ENCODE measurements around the gene ARHGAP45. TPM values are rescaled to one million over a fixed set of nuclear protein-coding genes. Genes with fewer than 3 reads are reported as not detected.
A peak's percentile ranks its signal among the peaks of the same experiment; 100 is the strongest.

ARHGAP45 gene
- total RNA-seq, 2 experiments from 2014 or later, result 861 to 878 TPM

- intact Hi-C loops (cut with DNase I, micrococcal nuclease), result loop anchor here in 1 of 2 experiments (5.0 kb wide), 1 partner anchor 178 kb away; no protein-coding TSS in a partner anchor
- H3K36me3 ChIP-seq (ENCODE audit: insufficient read depth, low read length), result peaks cover 73% of the 10 kb centered on the region
- H3K36me3 Mint-ChIP-seq (ENCODE audit: low read depth), result peaks cover 75% of the 10 kb centered on the region
Measured at GRCh38 chr19:1074544-1075283, 7.7 kb downstream of the ARHGAP45 start.

GRCh38 chr19:1076046-1076386 is 9.0 kb downstream of the ARHGAP45 start:
- Mint-ChIP-seq H3K27me3 (peaks cover 4% of the 10 kb centered on the region), H3K27ac (peak overlapping the region; percentile 98)

More at GRCh38 chr19:1074544-1075283, 7.7 kb downstream of the ARHGAP45 start:
- Histone ChIP-seq H3K4me3 (ENCODE audit: low read length) (peak overlapping the region; percentile 48), H3K27me3 (ENCODE audit: control insufficient read depth in 1 of 2, insufficient read depth in 2 of 2, low read length in 2 of 2) (no peaks in the 10 kb centered on the region), H3K4me1 (ENCODE audit: insufficient read depth, low read length) (peaks cover 89% of the 10 kb centered on the region), H3K27ac (ENCODE audit: low read depth in 1 of 2, low read length in 2 of 2) (peak overlapping the region; percentile 52 to 96), H3K9me3 (ENCODE audit: control insufficient read depth in 1 of 2, insufficient read depth in 1 of 2, low read length in 2 of 2) (no peaks in the 10 kb centered on the region)
- Mint-ChIP-seq H3K9me3 (no peaks in the 10 kb centered on the region), H3K27me3 (peaks cover 4% of the 10 kb centered on the region), H3K4me1 (ENCODE audit: low read depth) (peaks cover 53% of the 10 kb centered on the region), H3K4me3 (peak overlapping the region; percentile 87), H3K27ac (peak overlapping the region; percentile 98)
- DNase-seq, result peak; percentile 95 to 100 (median 97)
- POLR2A ChIA-PET, result interaction anchor here (0.7 to 21.0 kb wide), 20 partner anchors 2 to 201 kb away, joined by 3 to 1253 read pairs (median 8); partner anchors contain the start of genes ABCA7, ARHGAP45, CIRBP and CNN2
- no peak for TF ChIP-seq CTCF (IDR thresholded peaks at IDR 0.05)
- ATAC-seq (ENCODE audit: poor library complexity), result peak; percentile 25
- CTCF ChIA-PET, result interaction anchor here (0.5 to 2.4 kb wide), 6 partner anchors 10 to 304 kb away, joined by 3 to 18 read pairs (median 4); partner anchors contain the start of genes ABCA7, RNU6-2 and TMEM259

More at GRCh38 chr19:1076046-1076386, 9.0 kb downstream of the ARHGAP45 start:
- peak overlapping the region; percentile 87 for H3K4me3 Mint-ChIP-seq
- no peaks in the 10 kb centered on the region for H3K9me3 Mint-ChIP-seq
- ChIA-PET CTCF (interaction anchor here (1.0 to 2.4 kb wide), 7 partner anchors 9 to 168 kb away, joined by 3 to 18 read pairs (median 6); partner anchors contain the start of genes ABCA7, ARHGAP45 and RNU6-2), POLR2A (interaction anchor here (1.0 to 21.0 kb wide), 15 partner anchors 3 to 199 kb away, joined by 3 to 1253 read pairs (median 15); partner anchors contain the start of genes ABCA7, ARHGAP45, CIRBP and CNN2)
- Histone ChIP-seq H3K27ac (ENCODE audit: low read depth in 1 of 2, low read length in 2 of 2) (peak overlapping the region; percentile 83 to 96), H3K27me3 (ENCODE audit: control insufficient read depth in 1 of 2, insufficient read depth in 2 of 2, low read length in 2 of 2) (no peaks in the 10 kb centered on the region), H3K9me3 (ENCODE audit: control insufficient read depth in 1 of 2, insufficient read depth in 1 of 2, low read length in 2 of 2) (no peaks in the 10 kb centered on the region), H3K4me3 (ENCODE audit: low read length) (no peak overlapping the region), H3K4me1 (ENCODE audit: insufficient read depth, low read length) (peaks cover 89% of the 10 kb centered on the region), H3K36me3 (ENCODE audit: insufficient read depth, low read length) (peaks cover 75% of the 10 kb centered on the region)
- DNase-seq (no peak), ATAC-seq (ENCODE audit: poor library complexity) (no peak)
- H3K4me1 Mint-ChIP-seq (ENCODE audit: low read depth), result peaks cover 60% of the 10 kb centered on the region
- peaks cover 83% of the 10 kb centered on the region for H3K36me3 Mint-ChIP-seq (ENCODE audit: low read depth)
- TF ChIP-seq CTCF (IDR thresholded peaks at IDR 0.05), result no peak
- intact Hi-C loops (cut with DNase I, micrococcal nuclease), result loop anchor here (2.0 to 5.0 kb wide), 2 partner anchors 45 to 176 kb away; no protein-coding TSS in a partner anchor

Data from CD4-positive, alpha-beta T cell (primary cell).